GM03348 (cell line): ENCODE data around the gene BCAS1.

Source experiments
- DNase-seq: peaks from one replicate; pipeline ENCODE4 v3.0.0; 2012; ENCODE audit warnings: low spot score

The BCAS1 gene

GRCh38 chr20:53960579-53961272 is 109.7 kb downstream of the BCAS1 start:
- DNase-seq: peak; percentile 42

- peak; percentile 36 for DNase-seq
These were observed 110.3 kb downstream of the BCAS1 start for GRCh38 chr20:53959911-53960578.

- no peak for DNase-seq
These were observed 112.1 kb downstream of the BCAS1 start for GRCh38 chr20:53958260-53958659.

- DNase-seq: peak; percentile 34
These were observed 112.8 kb downstream of the BCAS1 start for GRCh38 chr20:53957451-53958172.

GRCh38 chr20:53956013-53956715 is 114.2 kb downstream of the BCAS1 start:
- DNase-seq: no peak

- DNase-seq: no peak
These were observed 115.4 kb downstream of the BCAS1 start for GRCh38 chr20:53954723-53955658.

- DNase-seq: no peak
These were observed 117.8 kb downstream of the BCAS1 start for GRCh38 chr20:53952528-53953096.

- no peak for DNase-seq
These were observed 119.8 kb downstream of the BCAS1 start for GRCh38 chr20:53950578-53950977.

GRCh38 chr20:53950031-53950430 is 120.4 kb downstream of the BCAS1 start:
- peak; percentile 13 for DNase-seq

- DNase-seq: peak; percentile 89
These were observed 121.0 kb downstream of the BCAS1 start for GRCh38 chr20:53949319-53949839.

GRCh38 chr20:53948383-53949318 is 121.7 kb downstream of the BCAS1 start:
- DNase-seq: no peak

GRCh38 chr20:53947501-53948195 is 122.7 kb downstream of the BCAS1 start:
- no peak for DNase-seq

- no peak for DNase-seq
These were observed 124.3 kb downstream of the BCAS1 start for GRCh38 chr20:53946106-53946505.

- DNase-seq: no peak
These were observed 124.9 kb downstream of the BCAS1 start for GRCh38 chr20:53945478-53945877.

- no peak for DNase-seq
These were observed 125.6 kb downstream of the BCAS1 start for GRCh38 chr20:53944796-53945195.

GRCh38 chr20:53943522-53944291 is 126.7 kb downstream of the BCAS1 start:
- peak; percentile 63 for DNase-seq

- DNase-seq: no peak
These were observed 127.4 kb downstream of the BCAS1 start for GRCh38 chr20:53942973-53943372.

GRCh38 chr20:53942472-53942816 is 128.0 kb downstream of the BCAS1 start:
- DNase-seq: no peak
